Mesendoderm (in vitro differentiated cells): ENCODE measurements around the gene KRTAP5-10.
A peak's percentile ranks its signal among the peaks of the same experiment; 100 is the strongest.
"Not testable (repeated sequence)": the region's sequence is repeated elsewhere in the genome, so short reads cannot be mapped to it uniquely, and the experiment has no call there.

Experiments used
- DNase-seq: peaks from one replicate; pipeline ENCODE4 v3.0.0; 2013
- H2AK5ac ChIP-seq: 2 replicates; pipeline ENCODE4 v1.6.1; 2013; ENCODE audit warnings: low read length, inconsistent platforms
- H2BK120ac ChIP-seq: 2 replicates; pipeline ENCODE4 v1.6.1; 2013; ENCODE audit warnings: low read depth, mild to moderate bottlenecking, low read length, moderate library complexity, mixed read lengths
- H2BK15ac ChIP-seq: replicated peaks from 2 replicates; pipeline ENCODE4 v1.6.1; 2013; ENCODE audit warnings: low read depth, mild to moderate bottlenecking, moderate library complexity
- H2BK5ac ChIP-seq: 2 replicates; pipeline ENCODE4 v1.6.1; 2013; ENCODE audit warnings: low read length, inconsistent platforms
- H3K18ac ChIP-seq: 2 replicates; pipeline ENCODE4 v1.6.1; 2013; ENCODE audit warnings: mild to moderate bottlenecking, low read length, mixed read lengths
- H3K23ac ChIP-seq: one replicate; pipeline ENCODE4 v1.6.1; 2013; ENCODE audit warnings: low read length
- H3K27ac ChIP-seq: 2 replicates; pipeline ENCODE4 v1.5.1; 2013; ENCODE audit warnings: low read depth, mild to moderate bottlenecking, inconsistent platforms, low read length, moderate library complexity
- H3K27me3 ChIP-seq: 2 replicates; pipeline ENCODE4 v1.6.1; 2013; ENCODE audit warnings: low read length, control low read depth, mild to moderate bottlenecking, inconsistent platforms; ENCODE audit not compliant: insufficient read depth, poor library complexity
- H3K36me3 ChIP-seq: 2 replicates; pipeline ENCODE4 v1.6.1; 2013; ENCODE audit warnings: low read length, inconsistent platforms; ENCODE audit not compliant: control insufficient read depth, insufficient read depth
- H3K4ac ChIP-seq: one replicate; pipeline ENCODE4 v1.6.1; 2013; ENCODE audit warnings: low read depth, mild to moderate bottlenecking, low read length, moderate library complexity
- H3K4me1 ChIP-seq: 2 replicates; pipeline ENCODE4 v1.6.1; 2013; ENCODE audit warnings: low read depth, low read length, inconsistent platforms; ENCODE audit not compliant: control insufficient read depth
- H3K4me2 ChIP-seq: 2 replicates; pipeline ENCODE4 v1.6.1; 2013; ENCODE audit warnings: low read length
- H3K4me3 ChIP-seq: 2 replicates; pipeline ENCODE4 v1.5.1; 2013; ENCODE audit warnings: mild to moderate bottlenecking, low read length
- H3K56ac ChIP-seq: one replicate; pipeline ENCODE4 v1.6.1; 2013; ENCODE audit warnings: low read length
- H3K79me1 ChIP-seq: 2 replicates; pipeline ENCODE4 v1.6.1; 2013; ENCODE audit warnings: low read length, inconsistent platforms
- H3K79me2 ChIP-seq: 2 replicates; pipeline ENCODE4 v1.6.1; 2013; ENCODE audit warnings: mild to moderate bottlenecking, low read length; ENCODE audit not compliant: control insufficient read depth, insufficient read depth
- H3K9ac ChIP-seq: 2 replicates; pipeline ENCODE4 v1.6.1; 2013; ENCODE audit warnings: low read length, inconsistent platforms
- H4K5ac ChIP-seq: one replicate; pipeline ENCODE4 v1.6.1; 2013; ENCODE audit warnings: low read length
- H4K8ac ChIP-seq: one replicate; pipeline ENCODE4 v1.6.1; 2013; ENCODE audit warnings: low read depth, mild to moderate bottlenecking, control low read depth, low read length, moderate library complexity
- WGBS: extraction: QIAGEN DNeasy Blood & Tissue Kit; methylation state at CpG from one replicate; pipeline ENCODE4 v1.1.7; 2013; ENCODE audit warnings: low lambda C conversion rate, missing lambda C conversion rate; ENCODE audit not compliant: insufficient coverage; ENCODE audit errors: extremely low coverage; 5-methylcytosine and 5-hydroxymethylcytosine counted together

KRTAP5-10 gene

DNA sequence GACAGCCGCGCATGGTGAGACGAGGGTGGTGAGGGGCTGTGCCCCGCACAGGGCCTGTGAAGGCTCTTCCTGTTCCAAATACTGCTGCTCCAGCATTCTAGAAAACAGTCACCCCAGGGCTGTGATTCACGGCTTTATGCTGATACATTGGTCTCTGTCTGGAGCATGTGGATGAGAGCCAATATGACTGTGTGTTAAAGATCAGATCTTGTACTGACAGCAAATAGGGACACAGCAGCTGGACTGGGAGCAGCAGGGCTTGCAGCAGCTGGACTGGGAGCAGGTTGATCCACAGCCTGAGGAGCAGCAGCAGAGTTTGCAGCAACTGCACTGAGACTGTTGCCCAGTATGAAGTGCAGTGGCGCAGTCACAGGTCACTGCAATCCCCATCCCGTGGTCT lies 14.2 kb downstream of the KRTAP5-10 start:
- not testable (repeated sequence) for H2AK5ac ChIP-seq, H3K79me2 ChIP-seq, H3K56ac ChIP-seq, H3K36me3 ChIP-seq, H3K23ac ChIP-seq, H3K4me2 ChIP-seq, H2BK5ac ChIP-seq, H2BK120ac ChIP-seq, H3K4ac ChIP-seq, H3K9ac ChIP-seq, H2BK15ac ChIP-seq, H3K4me1 ChIP-seq, H4K8ac ChIP-seq, H3K27me3 ChIP-seq, H3K18ac ChIP-seq, H4K5ac ChIP-seq, DNase-seq, H3K4me3 ChIP-seq, H3K27ac ChIP-seq, H3K79me1 ChIP-seq
- no CpG with 5 or more reads among the region's 7 CpGs for WGBS

DNA sequence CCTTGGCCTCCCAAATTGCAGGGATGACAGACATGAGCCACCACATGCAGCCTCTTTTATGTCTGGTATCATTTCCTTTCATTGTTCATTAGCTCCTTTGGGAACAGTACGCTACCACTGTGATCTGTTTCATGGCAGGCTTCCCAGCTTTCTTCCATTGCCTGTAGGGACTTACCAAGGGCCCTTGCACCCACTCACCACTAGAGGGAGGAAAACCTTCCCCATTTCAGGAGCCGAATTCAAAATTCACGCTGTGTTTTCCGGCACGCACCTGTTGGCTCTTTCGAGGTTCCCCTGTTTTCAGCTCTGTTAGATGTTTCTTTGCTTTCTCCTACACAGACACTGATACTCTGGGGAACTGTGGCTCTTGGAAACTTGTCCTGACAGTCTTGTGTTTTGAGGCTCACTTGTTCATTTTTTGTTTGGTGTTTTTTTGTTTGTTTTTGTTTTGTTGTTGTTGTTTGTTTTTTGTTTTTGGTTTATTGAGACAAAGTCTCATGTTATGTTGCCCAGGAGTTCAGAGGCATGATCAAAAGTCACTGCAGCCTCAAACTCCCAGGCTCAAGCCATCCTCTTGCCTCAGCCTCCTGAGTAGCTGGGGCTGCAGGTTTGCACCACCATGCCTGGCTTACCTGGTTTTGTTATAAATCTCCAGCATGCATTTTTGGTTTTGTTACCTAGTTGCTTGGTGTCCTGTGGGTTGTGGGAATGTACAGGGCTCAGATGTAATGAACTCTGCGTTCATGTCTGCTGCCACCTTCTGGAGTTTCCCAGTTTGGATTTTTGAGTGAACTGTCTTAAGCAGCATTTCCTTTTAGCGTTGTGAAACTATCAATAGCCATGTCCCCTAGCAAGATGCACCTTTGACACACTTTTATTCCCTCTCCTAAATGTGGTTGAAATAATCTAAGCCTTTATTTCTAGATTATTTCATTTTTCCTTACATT lies 15.0 kb downstream of the KRTAP5-10 start:
- Histone ChIP-seq H2BK120ac (no peak overlapping the region), H2BK5ac (no peak overlapping the region), H3K4me2 (no peak overlapping the region), H3K36me3 (no peaks in the 10 kb centered on the region), H3K79me2 (no peaks in the 10 kb centered on the region), H3K4ac (no peak overlapping the region), H3K23ac (no peak overlapping the region), H3K4me3 (no peak overlapping the region), H3K4me1 (no peaks in the 10 kb centered on the region), H4K8ac (no peak overlapping the region), H3K27ac (no peak overlapping the region), H3K56ac (no peak overlapping the region), H3K27me3 (no peaks in the 10 kb centered on the region), H3K9ac (no peak overlapping the region), H4K5ac (no peak overlapping the region), H3K79me1 (no peaks in the 10 kb centered on the region), H3K18ac (no peak overlapping the region), H2AK5ac (no peak overlapping the region), H2BK15ac (no peak overlapping the region)
- WGBS = no CpG with 5 or more reads among the region's 8 CpGs
- DNase-seq = peak; percentile 69

DNA sequence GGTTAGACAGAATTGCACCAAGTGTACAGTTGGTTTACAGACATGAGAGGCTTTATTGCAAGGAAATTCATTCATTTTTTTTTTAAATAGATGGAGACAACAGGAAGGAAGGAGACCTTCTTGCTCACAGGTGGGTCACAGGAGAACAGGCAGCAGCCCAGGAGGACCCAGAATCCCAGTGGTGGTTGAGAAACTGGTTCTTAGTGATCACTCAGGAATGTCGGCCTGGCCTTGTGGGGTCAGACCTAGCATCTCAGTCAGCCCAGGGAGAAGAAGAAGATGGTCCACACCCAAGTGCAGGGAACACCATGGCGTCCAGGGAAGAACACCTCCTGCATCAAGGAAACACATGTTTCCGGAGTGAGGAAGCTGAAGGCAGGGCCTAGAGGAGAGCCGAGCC lies 16.5 kb downstream of the KRTAP5-10 start:
- no peaks in the 10 kb centered on the region for H3K27me3 ChIP-seq
- H3K18ac ChIP-seq = no peak overlapping the region
- no peaks in the 10 kb centered on the region for H3K36me3 ChIP-seq
- no peak overlapping the region for H3K4me2 ChIP-seq
- no CpG with 5 or more reads among the region's 4 CpGs for WGBS
- H3K9ac ChIP-seq = no peak overlapping the region
- no peaks in the 10 kb centered on the region for H3K79me1 ChIP-seq
- H2AK5ac ChIP-seq = no peak overlapping the region
- DNase-seq = no peak
- no peaks in the 10 kb centered on the region for H3K79me2 ChIP-seq
- H3K4ac ChIP-seq = no peak overlapping the region
- H4K5ac ChIP-seq = no peak overlapping the region
- H3K23ac ChIP-seq = no peak overlapping the region
- H3K27ac ChIP-seq = no peak overlapping the region
- no peak overlapping the region for H4K8ac ChIP-seq
- H2BK120ac ChIP-seq = no peak overlapping the region
- no peak overlapping the region for H2BK15ac ChIP-seq
- H3K4me1 ChIP-seq = no peaks in the 10 kb centered on the region
- no peak overlapping the region for H3K4me3 ChIP-seq
- H2BK5ac ChIP-seq = no peak overlapping the region
- H3K56ac ChIP-seq = no peak overlapping the region

DNA sequence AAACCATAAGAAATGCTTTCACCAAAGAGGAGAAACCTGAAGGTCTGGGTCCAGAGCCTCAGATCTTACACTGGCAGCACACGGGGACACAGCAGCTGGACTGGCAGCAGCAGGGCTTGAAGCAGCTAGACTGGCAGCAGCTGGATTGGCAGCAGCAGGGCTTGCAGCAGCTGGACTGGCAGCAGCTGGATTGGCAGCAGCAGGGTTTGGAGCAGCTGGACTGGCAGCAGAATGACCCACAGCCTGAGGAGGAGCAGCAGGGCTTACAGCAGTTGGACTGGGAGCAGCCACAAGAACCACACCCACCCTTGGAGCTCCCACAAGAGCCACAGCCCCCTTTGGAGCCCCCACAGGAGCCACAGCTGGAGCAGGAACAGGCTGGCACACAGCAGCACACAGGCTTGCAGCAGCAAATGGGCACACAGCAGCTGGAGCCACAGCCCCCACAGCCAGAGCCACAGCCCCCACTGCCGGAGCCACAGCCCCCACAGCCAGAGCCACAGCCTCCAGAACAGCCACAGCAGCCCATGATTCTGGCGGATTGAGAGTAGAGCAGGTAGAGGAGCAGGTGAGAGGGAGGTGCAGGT lies 17.0 kb downstream of the KRTAP5-10 start, which contains the start of gene KRTAP5-11:
Gene KRTAP5-11 (minus strand): TSS at position 567 of the 587 bp plus-strand sequence. CDS start 38 bp downstream, at position 529.
- no CpG with 5 or more reads among the region's 3 CpGs for WGBS
- no peak within 1 kb of the TSS for H3K4me3 ChIP-seq
- H4K8ac ChIP-seq = no peak within 1 kb of the TSS
- no peak within 1 kb of the TSS for H4K5ac ChIP-seq
- H2AK5ac ChIP-seq = no peak within 1 kb of the TSS
- H3K4me2 ChIP-seq = no peak within 1 kb of the TSS
- no peak within 1 kb of the TSS for H3K27ac ChIP-seq
- H3K9ac ChIP-seq = no peak within 1 kb of the TSS
- H3K79me1 ChIP-seq = no peaks in the 10 kb centered on the region
- H3K56ac ChIP-seq = no peak within 1 kb of the TSS
- H2BK15ac ChIP-seq = no peak within 1 kb of the TSS
- H2BK5ac ChIP-seq = no peak within 1 kb of the TSS
- H3K36me3 ChIP-seq = no peaks in the 10 kb centered on the region
- no peaks in the 10 kb centered on the region for H3K79me2 ChIP-seq
- H3K18ac ChIP-seq = no peak within 1 kb of the TSS
- no peaks in the 10 kb centered on the region for H3K4me1 ChIP-seq
- no peak for DNase-seq
- no peak within 1 kb of the TSS for H3K23ac ChIP-seq
- no peaks in the 10 kb centered on the region for H3K27me3 ChIP-seq
- H2BK120ac ChIP-seq = no peak within 1 kb of the TSS
- H3K4ac ChIP-seq = no peak within 1 kb of the TSS

DNA sequence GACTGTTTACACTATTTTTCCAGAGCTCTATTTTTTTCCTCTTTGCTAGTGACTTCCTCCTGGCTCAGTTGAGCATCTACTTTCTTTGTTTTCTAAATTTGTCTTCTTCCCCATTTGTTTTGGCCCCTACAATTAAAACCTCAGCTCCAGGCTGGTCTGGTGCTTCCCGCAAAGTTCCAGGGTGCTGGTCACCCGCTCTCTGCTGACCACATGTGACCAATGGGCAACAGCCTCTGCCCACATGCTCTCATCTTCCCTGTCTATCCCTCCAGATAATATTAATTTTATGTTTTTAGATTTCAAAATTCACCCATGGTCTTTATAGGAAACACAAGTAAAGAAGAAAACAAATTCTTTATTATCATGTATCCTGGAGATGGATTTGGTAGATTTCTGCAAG lies 17.6 kb downstream of the KRTAP5-10 start:
- not testable (repeated sequence) for H3K4me2 ChIP-seq, H3K36me3 ChIP-seq, H4K5ac ChIP-seq, H2BK5ac ChIP-seq, H3K56ac ChIP-seq, H3K79me1 ChIP-seq, H3K23ac ChIP-seq, H2BK120ac ChIP-seq, H3K4me3 ChIP-seq, H3K27ac ChIP-seq, DNase-seq, H3K18ac ChIP-seq, H3K4me1 ChIP-seq, H3K79me2 ChIP-seq, H2BK15ac ChIP-seq, H3K27me3 ChIP-seq, H3K9ac ChIP-seq, H2AK5ac ChIP-seq, H4K8ac ChIP-seq, H3K4ac ChIP-seq
- no CpG with 5 or more reads among the region's 2 CpGs for WGBS
